Kidney (tissue), 14 donors: ENCODE measurements around the gene TCF4. TPM values are rescaled to one million over a fixed set of nuclear protein-coding genes. Genes with fewer than 3 reads are reported as not detected.

Experiments
- DNase-seq, 5 donors: peaks; one replicate each; pipeline ENCODE4 v3.0.0-alpha.2; 2013 to 2020
- FAIRE-seq: peaks from 2 replicates; lab custom pipeline; 2012; peaks lifted over from hg19 to GRCh38; lab: Jason Lieb, UNC
- H3K27ac ChIP-seq, 2 donors: one replicate each; pipeline ENCODE4 v1.7.0; 2013; ENCODE audit warnings: low read depth in 2 of 2, low read length in 2 of 2, inconsistent platforms in 1 of 2
- H3K27me3 ChIP-seq: one replicate; pipeline ENCODE4 v1.7.1; 2013; ENCODE audit warnings: low read length, inconsistent platforms; ENCODE audit not compliant: control insufficient read depth, insufficient read depth
- H3K36me3 ChIP-seq, 3 donors: one replicate each; pipeline versions ENCODE4 v1.7.0 to v1.7.1; 2013; ENCODE audit warnings: low read length in 3 of 3, control low read depth in 1 of 3, inconsistent platforms in 1 of 3; ENCODE audit not compliant: insufficient read depth in 3 of 3, control insufficient read depth in 2 of 3
- H3K4me1 ChIP-seq, 3 donors: one replicate each; pipeline versions ENCODE4 v1.7.0 to v1.7.1; 2013; ENCODE audit warnings: low read length in 3 of 3, inconsistent platforms in 1 of 3, low read depth in 1 of 3; ENCODE audit not compliant: control insufficient read depth in 2 of 3, insufficient read depth in 2 of 3
- H3K4me3 ChIP-seq, 3 donors: one replicate each; pipeline versions ENCODE4 v1.7.0 to v1.8.1; 2013; ENCODE audit warnings: low read length in 3 of 3, control low read depth in 1 of 3, inconsistent platforms in 1 of 3
- H3K9ac ChIP-seq, 3 donors: one replicate each; pipeline versions ENCODE4 v1.7.0 to v1.7.1; 2013; ENCODE audit warnings: low read length in 3 of 3, control low read depth in 1 of 3, inconsistent platforms in 1 of 3
- H3K9me3 ChIP-seq, 3 donors: one replicate each; pipeline versions ENCODE4 v1.7.0 to v1.7.1; 2013; ENCODE audit warnings: low read length in 3 of 3, control low read depth in 1 of 3, inconsistent platforms in 1 of 3; ENCODE audit not compliant: control insufficient read depth in 2 of 3, insufficient read depth in 1 of 3
- intact Hi-C: fragments of 100-400 bp; cut with DNase I; formaldehyde crosslinking; loops from one replicate; pipeline ENCODE4 v1.11.1; 2022
- polyA plus RNA-seq: library from polyadenylated mRNA; stranded (reverse); fragments of 350-450 nt; fragmentation: Illumina TruSeq; extraction: RNeasy Lipid Tissue Mini Kit (QIAGEN cat#74804); gene quantifications from one replicate; pipeline ENCODE4 v1.2.3, GENCODE V29; 2014; ENCODE audit warnings: low read depth, low replicate concordance; ENCODE audit not compliant: insufficient read depth
- total RNA-seq: library from RNA; stranded (reverse); fragmentation: NEBNext Ultra II Directional; extraction: Animal tissue kit (Norgen Biotek cat#: 25700); gene quantifications from one replicate; pipeline ENCODE4 v1.2.1, GENCODE V29; 2021
- TF ChIP-seq, protein P1 (sequence below): IDR thresholded peaks from 3 replicates; pipeline ENCODE4 v1.5.1; 2012; ENCODE audit warnings: mild to moderate bottlenecking, moderate library complexity, borderline replicate concordance; ENCODE audit not compliant: insufficient read depth; ENCODE audit errors: extremely low read depth
- donor health status: control.
- donor health status: control.
- donor health status: control.
- donor health status: control.
- donor health status: control.
- donor health status: DM: yes; HTN: yes; CAD: no.
- donor health status: Normal renal cell carcinoma (clear cell type).

TCF4 gene
- total and polyA plus RNA-seq, 2 donors from 2014 or later = 4.4 to 60.3 TPM

DNA sequence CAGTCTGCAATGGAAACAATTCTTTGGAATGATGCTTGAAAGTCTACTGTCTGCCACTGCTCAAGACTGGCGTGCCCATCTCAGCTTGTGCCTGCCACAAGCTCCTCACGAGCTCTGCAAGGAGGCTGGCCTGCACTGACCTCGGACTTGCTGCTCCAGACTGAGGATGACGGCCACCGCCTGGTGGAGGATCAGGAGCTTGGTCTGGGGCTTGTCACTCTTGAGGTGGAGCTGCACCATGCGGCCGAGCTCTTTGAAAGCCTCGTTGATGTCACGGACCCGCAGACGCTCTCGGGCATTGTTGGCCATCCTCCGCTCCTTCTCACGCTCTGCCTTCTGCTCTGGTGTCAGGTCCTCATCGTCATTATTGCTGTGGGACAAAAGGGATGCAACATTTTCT, 359.3 kb downstream of the TCF4 start:
- intact Hi-C loops = no loop called here
- H3K9ac ChIP-seq = no peak overlapping the region
- H3K27me3 ChIP-seq = no peaks in the 10 kb centered on the region
- FAIRE-seq (no peak), DNase-seq (peak in 1 of 5 donors; percentile 64)
- H3K9me3 ChIP-seq = no peaks in the 10 kb centered on the region
- H3K4me1 ChIP-seq = no peaks in the 10 kb centered on the region
- no peak overlapping the region for H3K27ac ChIP-seq
- H3K4me3 ChIP-seq = no peak overlapping the region
- TF ChIP-seq, protein P1, sequence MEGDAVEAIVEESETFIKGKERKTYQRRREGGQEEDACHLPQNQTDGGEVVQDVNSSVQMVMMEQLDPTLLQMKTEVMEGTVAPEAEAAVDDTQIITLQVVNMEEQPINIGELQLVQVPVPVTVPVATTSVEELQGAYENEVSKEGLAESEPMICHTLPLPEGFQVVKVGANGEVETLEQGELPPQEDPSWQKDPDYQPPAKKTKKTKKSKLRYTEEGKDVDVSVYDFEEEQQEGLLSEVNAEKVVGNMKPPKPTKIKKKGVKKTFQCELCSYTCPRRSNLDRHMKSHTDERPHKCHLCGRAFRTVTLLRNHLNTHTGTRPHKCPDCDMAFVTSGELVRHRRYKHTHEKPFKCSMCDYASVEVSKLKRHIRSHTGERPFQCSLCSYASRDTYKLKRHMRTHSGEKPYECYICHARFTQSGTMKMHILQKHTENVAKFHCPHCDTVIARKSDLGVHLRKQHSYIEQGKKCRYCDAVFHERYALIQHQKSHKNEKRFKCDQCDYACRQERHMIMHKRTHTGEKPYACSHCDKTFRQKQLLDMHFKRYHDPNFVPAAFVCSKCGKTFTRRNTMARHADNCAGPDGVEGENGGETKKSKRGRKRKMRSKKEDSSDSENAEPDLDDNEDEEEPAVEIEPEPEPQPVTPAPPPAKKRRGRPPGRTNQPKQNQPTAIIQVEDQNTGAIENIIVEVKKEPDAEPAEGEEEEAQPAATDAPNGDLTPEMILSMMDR = no peak
- peaks cover 0 to 4% (median 2%) of the 10 kb centered on the region in 3 donors for H3K36me3 ChIP-seq

DNA sequence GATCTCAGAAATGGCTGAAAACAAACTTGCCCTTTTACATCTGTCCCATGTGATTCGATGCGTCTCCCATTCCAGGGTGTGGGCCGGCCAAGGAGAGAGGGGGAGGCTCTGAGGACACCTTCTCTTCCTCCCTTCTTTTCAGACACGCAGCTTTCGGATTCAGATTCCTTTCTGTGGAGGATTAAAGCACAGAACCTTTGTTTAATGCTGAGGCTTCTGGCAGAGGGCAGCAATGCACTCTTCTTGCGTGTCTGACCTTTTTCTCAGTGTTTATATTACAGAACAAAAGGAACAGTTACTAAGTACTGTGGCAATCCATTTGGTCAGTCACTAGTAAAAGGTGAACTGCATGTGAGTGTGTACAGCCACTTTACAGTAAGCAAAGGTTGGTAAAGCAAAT, 359.8 kb downstream of the TCF4 start:
- DNase-seq = peak in 3 of 5 donors; percentile 13 to 29 (median 24)

DNA sequence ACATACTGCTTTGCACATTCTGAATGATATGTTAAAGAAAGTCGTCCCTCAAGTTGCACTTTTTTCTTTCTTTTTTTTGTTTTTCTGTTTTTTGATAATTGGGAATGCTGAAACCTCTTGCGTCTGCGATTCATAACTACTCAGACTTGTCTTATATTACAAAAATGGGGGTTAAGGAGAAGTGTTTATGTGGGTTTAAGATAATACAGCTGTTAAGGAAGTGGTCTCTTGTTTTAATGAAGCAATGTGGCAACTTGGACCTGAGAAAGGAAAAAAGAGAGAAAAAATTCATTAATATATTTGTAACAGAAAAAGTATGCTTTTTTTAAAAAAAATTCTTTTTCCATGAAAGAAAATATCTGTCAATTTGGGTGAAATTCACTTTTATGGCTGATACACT, 360.2 kb downstream of the TCF4 start:
- TF ChIP-seq, protein P1 = no peak
- Histone ChIP-seq H3K9ac (no peak overlapping the region), H3K27ac (no peak overlapping the region), H3K36me3 (no peaks in the 10 kb centered on the region), H3K27me3 (no peaks in the 10 kb centered on the region), H3K4me3 (no peak overlapping the region), H3K4me1 (no peaks in the 10 kb centered on the region), H3K9me3 (no peaks in the 10 kb centered on the region)
- intact Hi-C loops = no loop called here
- DNase-seq = no peak
- FAIRE-seq = no peak

More for the DNA sequence above, 359.8 kb downstream of the TCF4 start:
- Histone ChIP-seq H3K27ac (no peak overlapping the region), H3K9ac (no peak overlapping the region), H3K36me3 (peaks cover 0 to 3% (median 2%) of the 10 kb centered on the region in 3 donors), H3K4me3 (no peak overlapping the region), H3K27me3 (no peaks in the 10 kb centered on the region), H3K9me3 (no peaks in the 10 kb centered on the region), H3K4me1 (no peaks in the 10 kb centered on the region)
- FAIRE-seq = no peak
- intact Hi-C loops = no loop called here
- TF ChIP-seq, protein P1 = no peak

DNA sequence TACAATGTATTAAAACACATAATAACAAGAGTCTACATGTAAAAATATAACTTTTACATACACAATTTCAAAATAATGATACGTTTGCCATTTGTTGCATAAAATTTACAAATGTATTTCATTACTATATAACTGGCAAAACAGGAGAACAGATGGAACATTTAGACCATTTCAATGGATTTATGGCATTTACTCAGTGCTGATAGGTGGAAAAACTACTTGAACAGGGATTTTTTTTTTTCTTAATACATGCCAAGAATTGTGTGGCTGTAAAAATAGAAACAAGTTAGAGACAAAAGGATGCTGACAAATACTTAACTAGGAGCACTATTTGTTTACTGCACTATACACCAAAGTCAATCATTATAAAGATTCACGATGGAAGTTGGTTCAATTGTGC, 361.9 kb downstream of the TCF4 start:
- Histone ChIP-seq H3K27ac (no peak overlapping the region), H3K4me1 (no peaks in the 10 kb centered on the region), H3K9me3 (no peaks in the 10 kb centered on the region), H3K36me3 (no peaks in the 10 kb centered on the region), H3K9ac (no peak overlapping the region), H3K4me3 (no peak overlapping the region), H3K27me3 (no peaks in the 10 kb centered on the region)
- intact Hi-C loops = no loop called here
- DNase-seq = peak in 2 of 5 donors; percentile 36 to 68
- FAIRE-seq = peak; percentile 72
- TF ChIP-seq, protein P1 = no peak
